H9 (cell line): ENCODE results near the gene MOCS1. TPM values are rescaled to one million over a fixed set of nuclear protein-coding genes. Genes with fewer than 3 reads are reported as not detected.

ENCODE experiments used
- DNase-seq: peaks from one replicate; pipeline ENCODE4 v3.0.0-alpha.2; 2017
- H2AFZ ChIP-seq: one replicate; pipeline ENCODE4 v1.6.1; 2013; ENCODE audit warnings: mild to moderate bottlenecking, low read length, control low read depth, moderate library complexity
- H2AK5ac ChIP-seq: 2 replicates; pipeline ENCODE4 v1.6.1; 2013; ENCODE audit warnings: low read length, control low read depth, mixed read lengths; ENCODE audit not compliant: insufficient read length
- H2BK120ac ChIP-seq: one replicate; pipeline ENCODE4 v1.6.1; 2013; ENCODE audit warnings: low read depth, mild to moderate bottlenecking, low read length, control low read depth, inconsistent platforms; ENCODE audit not compliant: poor library complexity, severe bottlenecking
- H2BK12ac ChIP-seq: 2 replicates; pipeline ENCODE4 v1.6.1; 2013; ENCODE audit warnings: low read length, control low read depth, mixed read lengths, low read depth; ENCODE audit not compliant: insufficient read length
- H2BK15ac ChIP-seq: 2 replicates; pipeline ENCODE4 v1.6.1; 2013; ENCODE audit warnings: low read depth, low read length, control low read depth
- H2BK20ac ChIP-seq: one replicate; pipeline ENCODE4 v1.6.1; 2013; ENCODE audit warnings: low read depth, mild to moderate bottlenecking, low read length, control low read depth, inconsistent platforms; ENCODE audit not compliant: poor library complexity, severe bottlenecking
- H2BK5ac ChIP-seq: 2 replicates; pipeline ENCODE4 v1.6.1; 2013; ENCODE audit warnings: low read length, control low read depth, mixed read lengths; ENCODE audit not compliant: insufficient read length
- H3K14ac ChIP-seq: 2 replicates; pipeline ENCODE4 v1.6.1; 2013; ENCODE audit warnings: low read length, control low read depth; ENCODE audit not compliant: insufficient read depth
- H3K18ac ChIP-seq: 2 replicates; pipeline ENCODE4 v1.6.1; 2013; ENCODE audit warnings: low read depth, mild to moderate bottlenecking, mixed read lengths, low read length, control low read depth; ENCODE audit not compliant: insufficient read length
- H3K23ac ChIP-seq: 2 replicates; pipeline ENCODE4 v1.6.1; 2013; ENCODE audit warnings: low read length, control low read depth, mixed read lengths, low read depth; ENCODE audit not compliant: insufficient read length
- H3K23me2 ChIP-seq: 2 replicates; pipeline ENCODE4 v1.6.1; 2013; ENCODE audit warnings: low read depth, mild to moderate bottlenecking, mixed read lengths, low read length, control low read depth; ENCODE audit not compliant: insufficient read length, poor library complexity, severe bottlenecking
- H3K27ac ChIP-seq: 2 replicates; pipeline ENCODE4 v1.5.1; 2013; ENCODE audit warnings: low read length, control low read depth, mixed read lengths, low read depth; ENCODE audit not compliant: insufficient read length
- H3K27me3 ChIP-seq: 2 replicates; pipeline ENCODE4 v1.6.1; 2013; ENCODE audit warnings: low read length, control low read depth, inconsistent platforms; ENCODE audit not compliant: insufficient read depth
- H3K4ac ChIP-seq: 2 replicates; pipeline ENCODE4 v1.6.1; 2013; ENCODE audit warnings: low read depth, mild to moderate bottlenecking, control low read depth, inconsistent platforms, low read length, moderate library complexity
- H3K4me1 ChIP-seq: 2 replicates; pipeline ENCODE4 v1.6.1; 2013; ENCODE audit warnings: low read length, control low read depth, inconsistent platforms; ENCODE audit not compliant: insufficient read depth
- H3K4me2 ChIP-seq: 2 replicates; pipeline ENCODE4 v1.6.1; 2013; ENCODE audit warnings: low read length, control low read depth, mixed read lengths; ENCODE audit not compliant: insufficient read length, insufficient read depth
- H3K56ac ChIP-seq: 2 replicates; pipeline ENCODE4 v1.6.1; 2013; ENCODE audit warnings: low read depth, mild to moderate bottlenecking, mixed read lengths, low read length, control low read depth; ENCODE audit not compliant: insufficient read length
- H3K79me1 ChIP-seq: 2 replicates; pipeline ENCODE4 v1.6.1; 2013; ENCODE audit warnings: low read depth, mild to moderate bottlenecking, moderate library complexity, low read length, control low read depth, inconsistent platforms; ENCODE audit not compliant: insufficient read depth, poor library complexity, severe bottlenecking
- H3K79me2 ChIP-seq: 2 replicates; pipeline ENCODE4 v1.6.1; 2013; ENCODE audit warnings: low read length, control low read depth, inconsistent platforms; ENCODE audit not compliant: insufficient read depth
- H3K9ac ChIP-seq: 2 replicates; pipeline ENCODE4 v1.6.1; 2013; ENCODE audit warnings: low read length, control low read depth, mixed read lengths; ENCODE audit not compliant: insufficient read length; ENCODE audit errors: extremely low read depth
- H3K9me3 ChIP-seq: one replicate; pipeline ENCODE4 v1.6.1; 2013; ENCODE audit warnings: low read depth, low read length, inconsistent platforms; ENCODE audit not compliant: control insufficient read depth
- H3T11ph ChIP-seq: one replicate; pipeline ENCODE4 v1.6.1; 2013; ENCODE audit warnings: mild to moderate bottlenecking, low read length, control low read depth, inconsistent platforms
- H4K20me1 ChIP-seq: one replicate; pipeline ENCODE4 v1.6.1; 2013; ENCODE audit not compliant: control insufficient read depth, insufficient read length, insufficient read depth
- H4K5ac ChIP-seq: 2 replicates; pipeline ENCODE4 v1.6.1; 2013; ENCODE audit warnings: low read depth, mild to moderate bottlenecking, mixed read lengths, low read length, control low read depth; ENCODE audit not compliant: insufficient read length
- H4K8ac ChIP-seq: replicated peaks from 2 replicates; pipeline ENCODE4 v1.6.1; 2013; ENCODE audit warnings: low read length, control low read depth, mixed read lengths, low read depth; ENCODE audit not compliant: insufficient read length
- H4K91ac ChIP-seq: 2 replicates; pipeline ENCODE4 v1.6.1; 2013; ENCODE audit warnings: low read depth, mild to moderate bottlenecking, moderate library complexity, mixed read lengths, low read length, control low read depth; ENCODE audit not compliant: insufficient read length
- H3K27ac Mint-ChIP-seq, 3 experiments: 2 replicates in 2 of 3; 3 replicates in 1 of 3; pipeline ENCODE4 v1.8.0; 2020 to 2021; ENCODE audit warnings: mixed read lengths in 3 of 3, mild to moderate bottlenecking in 1 of 3, moderate library complexity in 1 of 3
- H3K27me3 Mint-ChIP-seq: 2 replicates; pipeline ENCODE4 v1.8.0; 2021; ENCODE audit warnings: low read depth, mild to moderate bottlenecking, moderate library complexity, mixed read lengths
- H3K36me3 Mint-ChIP-seq, 3 experiments: 2 replicates in 2 of 3; 3 replicates in 1 of 3; pipeline ENCODE4 v1.8.0; 2020 to 2021; ENCODE audit warnings: low read depth in 3 of 3, mixed read lengths in 3 of 3; ENCODE audit not compliant: insufficient read depth in 1 of 3
- H3K4me1 Mint-ChIP-seq, 2 experiments: 2 replicates each; pipeline ENCODE4 v1.8.0; 2020; ENCODE audit warnings: mixed read lengths in 2 of 2
- H3K4me3 Mint-ChIP-seq, 2 experiments: 2 replicates in 1 of 2; 3 replicates in 1 of 2; pipeline ENCODE4 v1.8.0; 2020 to 2021; ENCODE audit warnings: mild to moderate bottlenecking in 2 of 2, mixed read lengths in 2 of 2, moderate library complexity in 1 of 2
- H3K9me3 Mint-ChIP-seq, 2 experiments: 2 replicates in 1 of 2; 3 replicates in 1 of 2; pipeline ENCODE4 v1.8.0; 2020; ENCODE audit warnings: mild to moderate bottlenecking in 2 of 2, mixed read lengths in 2 of 2, moderate library complexity in 1 of 2
- CTCF ChIP-seq: fragments of 200-600 bp; sonication (generic); conservative IDR thresholded peaks from 3 replicates; pipeline ENCODE4 v1.8.0; 2021; ENCODE audit warnings: antibody characterized with exemption, mild to moderate bottlenecking
- WGBS: extraction: QIAGEN DNeasy Blood & Tissue Kit; methylation state at CpG from one replicate; pipeline ENCODE4 v1.1.7; 2013; ENCODE audit warnings: missing lambda C conversion rate, low lambda C conversion rate, mixed read lengths; ENCODE audit not compliant: insufficient read length; ENCODE audit errors: extremely low coverage; 5-methylcytosine and 5-hydroxymethylcytosine counted together
- total RNA-seq: library from RNA; stranded (reverse); gene quantifications from 2 replicates; pipeline ENCODE4 v1.2.1, GENCODE V29; 2021

MOCS1 gene
- total RNA-seq, 1 experiment from 2014 or later: 15.2 TPM

DNA sequence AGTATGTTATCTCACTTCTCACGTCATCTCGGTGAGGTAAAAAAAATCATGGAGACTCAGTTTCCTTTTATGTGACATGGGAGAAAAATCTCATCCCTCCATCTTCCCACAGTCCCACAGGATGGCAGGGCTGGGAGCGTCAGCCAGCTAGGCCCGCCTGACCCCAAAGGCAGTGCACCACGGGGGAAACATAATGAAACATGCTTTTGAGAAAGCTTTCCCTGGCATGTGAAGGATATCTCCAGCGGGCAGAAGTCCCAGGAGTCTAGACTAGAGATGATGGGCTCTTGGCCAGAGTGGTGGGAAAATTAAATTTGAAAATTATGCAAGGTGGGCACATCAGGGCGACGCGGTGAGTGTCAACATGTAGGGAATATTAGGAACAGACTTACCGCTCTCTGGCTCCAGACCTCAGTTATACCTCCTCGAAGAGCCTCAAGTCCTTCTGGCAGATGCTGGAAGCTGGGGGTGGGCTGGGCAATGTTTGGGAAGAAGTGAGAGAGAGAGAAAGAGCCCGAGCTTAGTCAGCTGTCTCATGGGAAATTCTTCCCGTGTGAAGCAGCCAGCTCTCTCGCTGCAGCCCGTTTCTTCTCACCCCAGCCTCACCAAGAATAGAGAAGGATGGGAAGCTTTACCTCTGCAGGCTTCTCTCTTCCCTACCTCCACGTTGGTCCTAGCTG lies 52.3 kb downstream of the MOCS1 start:
- Histone ChIP-seq H4K5ac (no peak overlapping the region), H3K14ac (no peak overlapping the region), H4K20me1 (no peaks in the 10 kb centered on the region), H3K4ac (no peak overlapping the region), H3K9me3 (no peaks in the 10 kb centered on the region), H4K8ac (no peak overlapping the region), H3K23me2 (no peaks in the 10 kb centered on the region), H3K18ac (no peak overlapping the region), H3K56ac (no peak overlapping the region), H4K91ac (no peak overlapping the region), H3K4me2 (no peak overlapping the region), H2AK5ac (no peak overlapping the region), H3K27ac (no peak overlapping the region), H2BK20ac (no peak overlapping the region), H3K79me2 (no peaks in the 10 kb centered on the region), H3K9ac (no peak overlapping the region), H2BK12ac (no peak overlapping the region), H2BK15ac (no peak overlapping the region), H3K27me3 (no peaks in the 10 kb centered on the region), H2BK120ac (no peak overlapping the region), H2BK5ac (no peak overlapping the region), H3T11ph (no peak overlapping the region), H3K79me1 (no peaks in the 10 kb centered on the region), H3K4me1 (no peaks in the 10 kb centered on the region), H2AFZ (no peak overlapping the region), H3K23ac (no peak overlapping the region)
- no peaks in the 10 kb centered on the region; a peak in 1 of 7 replicates for H3K36me3 Mint-ChIP-seq
- WGBS: no CpG with 5 or more reads among the region's 16 CpGs
- TF ChIP-seq CTCF: no peak
- DNase-seq: no peak
- H3K4me3 Mint-ChIP-seq: no peak overlapping the region
- H3K4me1 Mint-ChIP-seq: peaks cover 0 to 5% of the 10 kb centered on the region in 2 experiments; a peak in 1 of 4 replicates
- H3K9me3 Mint-ChIP-seq: no peaks in the 10 kb centered on the region; a peak in 1 of 5 replicates
- peaks cover 2% of the 10 kb centered on the region for H3K27me3 Mint-ChIP-seq
- H3K27ac Mint-ChIP-seq: no peak overlapping the region
